Suppressor macrophage treated with lipopolysaccharide for 1 hour (primary cell): ENCODE measurements around the gene C7.
"Not testable (repeated sequence)": the region's sequence is repeated elsewhere in the genome, so short reads cannot be mapped to it uniquely, and the experiment has no call there.

Experiments
- DNase-seq, 3 donors: peaks; one replicate each; pipeline ENCODE4 v3.0.0-alpha.2; 2020 to 2022

C7 gene

DNA sequence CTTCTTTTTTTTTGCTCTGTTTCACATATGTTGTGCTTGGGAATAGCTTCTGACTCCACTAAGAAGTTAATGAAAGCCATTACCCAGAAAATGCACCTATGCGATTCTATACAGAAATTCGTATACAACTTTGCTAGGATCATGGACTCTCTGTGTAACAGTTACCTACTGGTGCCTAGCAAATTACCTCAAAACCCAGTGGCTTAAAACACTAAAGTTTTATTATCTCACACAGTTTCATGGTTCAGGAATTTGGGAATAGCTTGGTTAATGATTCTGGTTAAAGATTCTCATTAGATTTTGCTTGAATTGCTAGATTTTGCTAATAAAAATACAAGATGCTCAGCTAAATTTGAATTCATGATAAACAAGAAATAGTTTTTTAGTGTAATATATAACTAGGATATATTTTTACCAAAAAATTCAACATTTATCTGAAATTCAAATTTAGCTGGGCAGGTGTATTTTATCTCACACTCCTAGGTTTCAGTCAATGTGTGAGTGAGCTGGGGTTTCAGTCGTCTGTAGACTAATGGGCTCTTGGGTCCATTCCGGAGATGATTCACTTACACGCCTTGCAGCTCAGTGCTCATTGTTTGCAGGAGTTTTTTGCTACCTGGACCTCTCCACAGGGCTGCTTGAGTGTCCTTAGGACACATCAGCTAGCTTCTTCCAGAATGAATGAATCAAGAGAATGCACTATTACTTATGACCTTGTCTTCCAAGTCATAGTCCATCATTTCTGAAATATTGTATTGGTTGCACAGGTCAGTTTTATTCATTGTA, 86.7 kb downstream of the C7 start:
- DNase-seq = no peak

DNA sequence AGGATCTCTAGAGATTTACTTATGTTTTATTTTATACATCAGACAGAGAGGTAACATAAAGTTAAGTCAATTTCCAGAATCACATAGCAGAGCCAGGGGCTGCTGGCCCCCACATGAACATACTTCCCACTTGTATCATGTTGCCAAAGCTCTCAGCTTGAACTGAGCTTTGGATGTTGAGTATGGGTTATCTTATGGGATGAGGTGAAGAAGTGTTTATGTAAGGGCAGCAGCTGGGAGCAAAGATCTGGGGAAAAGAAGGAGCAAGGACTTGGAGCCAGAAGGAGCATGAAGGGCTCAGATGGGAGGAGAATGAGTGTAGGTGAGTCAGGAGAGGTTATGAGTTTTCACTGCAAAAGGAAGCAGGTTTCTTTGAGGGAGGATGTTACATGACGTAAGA, 89.8 kb downstream of the C7 start:
- DNase-seq = no peak

DNA sequence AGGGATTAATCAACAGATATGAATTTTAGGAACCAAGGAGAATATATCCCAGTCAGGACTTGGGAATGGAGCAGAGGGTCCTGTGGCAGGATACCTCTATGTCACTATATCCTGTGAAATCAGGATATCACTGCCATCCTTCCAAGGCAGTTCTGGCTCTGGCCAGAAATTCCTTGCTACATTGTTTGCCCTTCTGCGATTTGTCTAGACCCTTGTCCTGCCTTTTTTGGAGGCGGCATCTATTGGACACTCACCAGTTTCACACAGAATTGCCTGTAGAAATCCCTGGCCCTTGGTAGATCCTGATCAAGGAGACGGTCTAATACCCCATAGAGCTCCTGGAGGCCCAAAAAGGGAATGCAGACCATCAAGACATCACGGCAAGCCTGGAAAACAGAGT, 90.7 kb downstream of the C7 start:
- no peak for DNase-seq

DNA sequence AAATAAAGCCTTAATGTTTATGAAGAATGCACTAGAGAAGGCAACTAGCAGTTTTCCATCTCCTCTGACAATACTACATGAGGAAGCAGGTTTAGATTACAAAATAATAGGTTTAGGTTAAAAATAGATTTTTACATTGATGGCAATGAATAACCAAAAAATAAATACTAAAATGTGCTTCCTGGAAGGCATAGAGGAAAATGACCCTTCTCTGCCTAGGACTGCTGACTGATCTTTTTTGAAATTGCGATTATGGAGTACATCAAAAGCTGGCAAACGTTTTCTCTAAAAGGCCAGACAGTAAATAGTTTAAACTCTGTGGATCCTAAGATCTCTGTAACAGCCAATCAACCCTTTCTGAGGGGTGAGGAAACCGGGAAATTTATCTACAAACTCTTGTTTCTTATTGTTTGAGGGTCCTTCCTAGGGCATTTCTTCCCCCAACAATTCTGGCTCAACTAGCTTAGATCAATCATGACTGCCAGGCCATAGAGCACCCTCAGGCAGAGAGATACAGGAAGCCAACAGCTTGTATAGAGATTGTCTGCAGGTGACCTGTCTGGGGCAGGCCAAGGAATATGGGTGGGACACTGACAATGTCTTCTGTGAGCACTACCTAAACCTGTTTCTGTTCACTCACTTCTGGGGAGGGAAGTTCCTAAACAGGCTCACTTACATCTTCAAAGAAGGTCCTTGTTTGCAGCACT, 94.5 kb downstream of the C7 start:
- DNase-seq = no peak

DNA sequence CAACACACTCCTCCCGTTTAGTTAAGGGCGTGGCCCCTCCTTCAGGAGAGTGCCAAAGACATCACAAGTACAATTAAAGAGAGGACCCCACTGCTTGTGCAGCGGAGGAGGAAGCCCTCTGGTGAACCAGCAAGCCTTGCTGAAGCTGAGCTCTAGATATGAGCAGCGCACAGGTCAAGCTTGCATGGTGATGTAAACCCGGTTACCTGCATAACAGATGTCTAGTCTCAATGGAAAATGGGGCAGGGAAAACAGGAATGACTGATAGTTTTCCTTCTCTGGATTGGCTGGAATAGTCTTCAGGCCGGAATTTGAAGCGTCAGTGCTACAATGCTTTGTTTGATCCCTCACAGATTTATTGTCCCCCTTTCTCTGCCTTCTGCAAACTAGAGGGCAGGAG, 95.6 kb downstream of the C7 start:
- no peak for DNase-seq

DNA sequence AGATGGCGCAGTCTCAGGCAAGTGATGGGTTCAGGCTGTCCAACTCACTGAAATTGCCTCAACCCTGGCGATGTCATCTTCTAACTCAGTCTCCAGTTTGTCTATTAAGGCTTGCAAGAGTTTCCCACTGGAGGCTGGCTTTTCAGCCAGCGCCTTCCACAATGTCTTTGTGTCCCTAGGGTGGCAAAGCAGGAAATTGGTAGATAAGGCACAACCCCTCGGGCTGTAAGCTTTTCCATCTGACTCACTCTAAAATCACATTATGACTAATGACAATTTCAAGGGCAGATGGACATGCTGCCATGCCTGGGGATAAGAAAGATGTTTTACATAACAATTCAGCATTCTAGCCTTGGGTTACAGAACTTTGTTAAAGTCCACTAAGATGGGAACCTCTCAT, 99.9 kb downstream of the C7 start:
- no peak for DNase-seq

DNA sequence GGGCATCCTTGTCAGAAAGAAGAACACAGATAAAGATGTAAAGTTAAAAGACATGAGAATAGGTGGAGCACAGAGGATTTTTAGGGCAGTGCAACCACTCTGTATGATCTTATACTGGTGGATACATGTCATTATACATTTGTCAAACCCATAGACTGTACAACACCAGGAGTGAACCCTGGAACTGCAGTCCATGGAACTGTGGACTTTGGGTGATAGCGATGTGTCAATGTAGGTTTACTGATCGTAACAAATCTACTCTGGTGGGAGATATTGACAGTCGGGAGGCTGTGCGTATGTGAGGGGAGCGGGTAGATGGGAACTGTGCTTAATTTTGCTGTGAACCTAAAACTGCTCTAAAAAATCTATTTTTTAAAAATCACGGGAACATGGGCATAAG, 101.3 kb downstream of the C7 start:
- no peak for DNase-seq

DNA sequence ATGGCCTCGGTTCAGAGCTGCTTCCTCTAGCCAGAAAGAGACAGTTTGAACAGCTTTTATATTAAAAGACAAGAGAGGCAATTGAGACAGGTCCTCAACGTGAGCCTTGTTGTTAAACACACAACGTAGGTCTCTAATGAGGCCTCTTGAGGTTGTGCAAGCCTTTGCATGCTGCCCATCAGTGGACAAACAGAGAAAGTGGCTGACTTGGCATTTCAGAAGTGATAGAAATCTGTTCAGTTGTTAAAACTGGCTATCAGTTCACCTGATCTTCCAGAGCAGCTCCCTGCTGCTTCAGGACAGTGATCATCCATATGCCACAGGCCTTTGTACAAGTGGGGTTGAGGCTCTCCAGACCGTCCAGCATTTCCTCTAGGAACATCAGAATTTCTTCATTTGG, 103.0 kb downstream of the C7 start:
- no peak for DNase-seq

DNA sequence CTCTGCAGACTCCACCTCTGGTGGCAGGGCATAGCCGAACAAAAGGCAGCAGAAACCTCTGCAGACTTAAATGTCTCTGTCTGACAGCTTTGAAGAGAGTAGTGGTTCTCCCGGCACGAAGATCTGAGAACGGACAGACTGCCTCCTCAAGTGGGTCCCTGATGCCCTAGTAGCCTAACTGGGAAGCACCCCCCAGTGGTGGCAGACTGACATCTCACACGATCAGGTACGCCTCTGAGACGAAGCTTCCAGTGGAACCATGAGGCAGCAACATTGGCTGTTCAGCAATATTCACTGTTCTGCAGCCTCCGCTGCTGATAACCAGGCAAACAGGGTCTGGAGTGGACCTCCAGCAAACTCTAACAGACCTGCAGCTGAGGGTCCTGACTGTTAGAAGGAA, 113.3 kb downstream of the C7 start:
- DNase-seq = not testable (repeated sequence)
